Muscle layer of duodenum (tissue), 2 donors: ENCODE data around the gene PLSCR1.

ENCODE experiments used
- H3K27ac ChIP-seq: one replicate; pipeline ENCODE4 v1.7.0; 2013; ENCODE audit warnings: mild to moderate bottlenecking, low read length
- H3K27me3 ChIP-seq: one replicate; pipeline ENCODE4 v1.7.0; 2013; ENCODE audit warnings: low read depth, mild to moderate bottlenecking, control low read depth, low read length
- H3K36me3 ChIP-seq, 2 donors: one replicate each; pipeline ENCODE4 v1.7.0; 2013; ENCODE audit warnings: low read length in 2 of 2, control low read depth in 1 of 2, mild to moderate bottlenecking in 1 of 2; ENCODE audit not compliant: insufficient read depth in 2 of 2, control insufficient read depth in 1 of 2
- H3K4me1 ChIP-seq, 2 donors: one replicate each; pipeline ENCODE4 v1.7.0; 2013; ENCODE audit warnings: low read length in 2 of 2, mild to moderate bottlenecking in 2 of 2, control low read depth in 1 of 2, moderate library complexity in 1 of 2; ENCODE audit not compliant: insufficient read depth in 2 of 2, control insufficient read depth in 1 of 2
- H3K4me3 ChIP-seq, 2 donors: one replicate each; pipeline ENCODE4 v1.7.0; 2013; ENCODE audit warnings: low read length in 2 of 2, low read depth in 1 of 2, mild to moderate bottlenecking in 1 of 2
- H3K9me3 ChIP-seq, 2 donors: one replicate each; pipeline ENCODE4 v1.7.0; 2013; ENCODE audit warnings: low read length in 2 of 2, control low read depth in 1 of 2, mild to moderate bottlenecking in 1 of 2; ENCODE audit not compliant: control insufficient read depth in 1 of 2
- donor health status: healthy.

Gene PLSCR1

GRCh38 chr3:146547235-146547835 lies 2.9 kb upstream of the PLSCR1 start:
- Histone ChIP-seq H3K27ac (no peak overlapping the region), H3K9me3 (no peaks in the 10 kb centered on the region), H3K4me1 (no peaks in the 10 kb centered on the region)

GRCh38 chr3:146546366-146546965 lies 2.1 kb upstream of the PLSCR1 start:
- Histone ChIP-seq H3K27me3 (no peaks in the 10 kb centered on the region), H3K4me3 (no peak overlapping the region), H3K4me1 (peaks cover 3 to 6% of the 10 kb centered on the region in 2 donors), H3K36me3 (peaks cover 0 to 4% of the 10 kb centered on the region in 2 donors), H3K27ac (no peak overlapping the region), H3K9me3 (no peaks in the 10 kb centered on the region)

More at GRCh38 chr3:146547235-146547835, 2.9 kb upstream of the PLSCR1 start:
- peaks cover 0 to 4% of the 10 kb centered on the region in 2 donors for H3K36me3 ChIP-seq
- H3K27me3 ChIP-seq, result no peaks in the 10 kb centered on the region
- H3K4me3 ChIP-seq, result no peak overlapping the region

GRCh38 chr3:146544929-146545528 lies 622 bp upstream of the PLSCR1 start:
- no peaks in the 10 kb centered on the region for H3K27me3 ChIP-seq
- peaks cover 0 to 4% of the 10 kb centered on the region in 2 donors for H3K36me3 ChIP-seq
- no peaks in the 10 kb centered on the region for H3K9me3 ChIP-seq
- peak overlapping the region; percentile 90 for H3K27ac ChIP-seq
- peaks cover 9 to 19% of the 10 kb centered on the region in 2 donors for H3K4me1 ChIP-seq
- peak overlapping the region; percentile 78 to 87 for H3K4me3 ChIP-seq

- Histone ChIP-seq H3K27me3 (no peaks in the 10 kb centered on the region), H3K4me1 (peaks cover 9 to 24% of the 10 kb centered on the region in 2 donors), H3K4me3 (peak overlapping the region; percentile 78 to 87), H3K36me3 (peaks cover 0 to 4% of the 10 kb centered on the region in 2 donors), H3K27ac (peak overlapping the region; percentile 90), H3K9me3 (no peaks in the 10 kb centered on the region)
Measured at GRCh38 chr3:146543461-146544001, 876 bp downstream of the PLSCR1 start.

- H3K4me1 ChIP-seq, result peaks cover 9 to 24% of the 10 kb centered on the region in 2 donors
- peaks cover 0 to 4% of the 10 kb centered on the region in 2 donors for H3K36me3 ChIP-seq
- H3K27ac ChIP-seq, result peak overlapping the region; percentile 90
Measured at GRCh38 chr3:146542978-146543377, 1.4 kb downstream of the PLSCR1 start.

GRCh38 chr3:146542179-146542578 lies 2.2 kb downstream of the PLSCR1 start:
- Histone ChIP-seq H3K36me3 (peaks cover 0 to 4% of the 10 kb centered on the region in 2 donors), H3K27ac (peak overlapping the region; percentile 90), H3K4me1 (peaks cover 9 to 24% of the 10 kb centered on the region in 2 donors), H3K27me3 (no peaks in the 10 kb centered on the region), H3K4me3 (peak overlapping the region; percentile 78 to 87), H3K9me3 (no peaks in the 10 kb centered on the region)

More at GRCh38 chr3:146542978-146543377, 1.4 kb downstream of the PLSCR1 start:
- Histone ChIP-seq H3K27me3 (no peaks in the 10 kb centered on the region), H3K9me3 (no peaks in the 10 kb centered on the region), H3K4me3 (peak overlapping the region; percentile 78 to 87)

GRCh38 chr3:146540978-146541377 lies 3.4 kb downstream of the PLSCR1 start:
- Histone ChIP-seq H3K27me3 (no peaks in the 10 kb centered on the region), H3K36me3 (peaks cover 0 to 4% of the 10 kb centered on the region in 2 donors), H3K4me1 (peaks cover 19 to 24% of the 10 kb centered on the region in 2 donors), H3K9me3 (no peaks in the 10 kb centered on the region), H3K4me3 (peak overlapping the region; percentile 78 to 87), H3K27ac (peak overlapping the region; percentile 90)

GRCh38 chr3:146540236-146540635 lies 4.2 kb downstream of the PLSCR1 start:
- Histone ChIP-seq H3K27me3 (no peaks in the 10 kb centered on the region), H3K36me3 (peaks cover 0 to 4% of the 10 kb centered on the region in 2 donors), H3K4me1 (peaks cover 24% of the 10 kb centered on the region in 2 donors), H3K4me3 (peak overlapping the region; percentile 78 to 87), H3K9me3 (no peaks in the 10 kb centered on the region), H3K27ac (peak overlapping the region; percentile 90)

GRCh38 chr3:146539315-146539714 lies 5.1 kb downstream of the PLSCR1 start:
- Histone ChIP-seq H3K27me3 (no peaks in the 10 kb centered on the region), H3K27ac (no peak overlapping the region), H3K4me1 (peaks cover 26 to 28% of the 10 kb centered on the region in 2 donors), H3K36me3 (peaks cover 0 to 3% of the 10 kb centered on the region in 2 donors), H3K9me3 (no peaks in the 10 kb centered on the region), H3K4me3 (no peak overlapping the region)

GRCh38 chr3:146537603-146538002 lies 6.8 kb downstream of the PLSCR1 start:
- Histone ChIP-seq H3K27ac (no peak overlapping the region), H3K4me3 (no peak overlapping the region), H3K9me3 (no peaks in the 10 kb centered on the region), H3K27me3 (no peaks in the 10 kb centered on the region), H3K36me3 (peaks cover 0 to 4% of the 10 kb centered on the region in 2 donors), H3K4me1 (peaks cover 28 to 29% of the 10 kb centered on the region in 2 donors)

- H3K27ac ChIP-seq, result peak overlapping the region; percentile 20
- peak overlapping the region in 1 of 2 donors; percentile 7 for H3K4me3 ChIP-seq
- H3K4me1 ChIP-seq, result peaks cover 25 to 28% of the 10 kb centered on the region in 2 donors
- H3K36me3 ChIP-seq, result peaks cover 0 to 10% of the 10 kb centered on the region in 2 donors
- no peaks in the 10 kb centered on the region for H3K9me3 ChIP-seq
- H3K27me3 ChIP-seq, result no peaks in the 10 kb centered on the region
Measured at GRCh38 chr3:146536681-146537080, 7.7 kb downstream of the PLSCR1 start.
